Activated CD8-positive, alpha-beta memory T cell treated with anti-CD3 and anti-CD28 coated beads, Interleukin-2, amount 50 U/mL, for 24 hours (primary cell): ENCODE measurements around the gene CHST8.
"Not testable (repeated sequence)": the region's sequence is repeated elsewhere in the genome, so short reads cannot be mapped to it uniquely, and the experiment has no call there.

ENCODE experiments used
- DNase-seq: peaks from one replicate; pipeline ENCODE4 v3.0.0-alpha.2; 2020; ENCODE audit errors: extremely low read depth

The CHST8 gene

DNA sequence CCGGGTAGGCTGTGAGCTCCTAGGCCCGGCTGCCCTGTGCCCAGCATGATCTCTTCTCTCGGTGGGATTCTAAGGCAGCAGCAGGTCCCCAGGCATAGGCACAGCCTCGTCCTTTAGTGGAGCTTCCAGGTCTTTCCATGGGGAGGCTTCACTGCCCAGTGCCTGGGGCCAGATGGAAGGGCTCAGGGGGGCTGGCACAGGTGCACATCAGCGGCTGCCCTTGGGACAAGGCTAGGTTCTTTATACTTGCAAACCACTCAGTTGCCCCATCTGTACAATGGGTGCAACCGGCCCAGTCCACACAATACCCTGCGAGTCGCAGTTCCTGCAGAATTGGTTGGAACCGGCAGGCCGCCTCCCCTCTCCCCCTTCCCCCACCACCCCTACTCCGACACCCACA is 189.1 kb downstream of the CHST8 start:
- DNase-seq: no peak

DNA sequence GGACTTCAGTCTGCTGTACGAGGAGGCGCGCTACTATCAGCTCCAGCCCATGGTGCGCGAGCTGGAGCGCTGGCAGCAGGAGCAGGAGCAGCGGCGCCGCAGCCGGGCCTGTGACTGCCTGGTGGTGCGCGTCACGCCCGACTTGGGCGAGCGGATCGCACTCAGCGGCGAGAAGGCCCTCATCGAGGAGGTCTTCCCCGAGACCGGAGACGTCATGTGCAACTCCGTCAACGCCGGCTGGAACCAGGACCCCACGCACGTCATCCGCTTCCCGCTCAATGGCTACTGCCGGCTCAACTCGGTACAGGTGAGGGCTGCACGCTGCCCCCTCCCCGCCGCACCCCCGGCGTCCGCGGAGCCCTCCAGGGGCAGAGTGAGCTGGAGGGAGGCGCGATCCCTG is 189.5 kb downstream of the CHST8 start:
- DNase-seq: no peak

DNA sequence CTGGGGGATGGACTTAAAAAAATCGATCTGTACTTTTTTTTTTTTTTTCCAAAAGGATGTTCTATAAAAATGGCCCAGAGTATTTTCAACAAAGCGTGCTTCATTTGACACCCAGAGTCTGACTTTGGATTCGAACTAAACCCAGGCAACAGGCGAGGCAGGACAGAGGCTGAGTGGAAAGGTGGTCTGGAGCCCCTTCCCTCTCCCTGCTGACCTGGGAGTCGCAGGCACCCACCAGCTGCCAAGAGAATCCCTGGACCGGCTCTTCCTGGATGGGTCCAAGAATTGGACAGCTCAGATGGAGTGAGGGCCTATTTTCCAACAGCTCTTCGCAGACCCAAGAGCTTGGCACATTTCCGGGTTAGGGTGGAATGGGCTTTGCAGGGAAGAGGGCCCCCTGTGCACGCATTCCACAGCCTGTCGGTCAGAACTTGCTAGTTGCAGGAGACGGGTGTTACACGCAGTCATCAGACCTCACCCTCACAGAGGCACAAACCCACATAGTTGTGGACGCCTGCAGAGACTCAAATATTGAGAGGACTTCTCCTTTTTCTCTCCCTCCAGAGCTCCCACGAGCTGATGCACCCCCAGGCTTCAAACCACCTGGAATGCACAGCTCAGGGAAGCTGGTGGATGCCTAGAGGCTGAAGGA is 190.1 kb downstream of the CHST8 start:
- DNase-seq: no peak

DNA sequence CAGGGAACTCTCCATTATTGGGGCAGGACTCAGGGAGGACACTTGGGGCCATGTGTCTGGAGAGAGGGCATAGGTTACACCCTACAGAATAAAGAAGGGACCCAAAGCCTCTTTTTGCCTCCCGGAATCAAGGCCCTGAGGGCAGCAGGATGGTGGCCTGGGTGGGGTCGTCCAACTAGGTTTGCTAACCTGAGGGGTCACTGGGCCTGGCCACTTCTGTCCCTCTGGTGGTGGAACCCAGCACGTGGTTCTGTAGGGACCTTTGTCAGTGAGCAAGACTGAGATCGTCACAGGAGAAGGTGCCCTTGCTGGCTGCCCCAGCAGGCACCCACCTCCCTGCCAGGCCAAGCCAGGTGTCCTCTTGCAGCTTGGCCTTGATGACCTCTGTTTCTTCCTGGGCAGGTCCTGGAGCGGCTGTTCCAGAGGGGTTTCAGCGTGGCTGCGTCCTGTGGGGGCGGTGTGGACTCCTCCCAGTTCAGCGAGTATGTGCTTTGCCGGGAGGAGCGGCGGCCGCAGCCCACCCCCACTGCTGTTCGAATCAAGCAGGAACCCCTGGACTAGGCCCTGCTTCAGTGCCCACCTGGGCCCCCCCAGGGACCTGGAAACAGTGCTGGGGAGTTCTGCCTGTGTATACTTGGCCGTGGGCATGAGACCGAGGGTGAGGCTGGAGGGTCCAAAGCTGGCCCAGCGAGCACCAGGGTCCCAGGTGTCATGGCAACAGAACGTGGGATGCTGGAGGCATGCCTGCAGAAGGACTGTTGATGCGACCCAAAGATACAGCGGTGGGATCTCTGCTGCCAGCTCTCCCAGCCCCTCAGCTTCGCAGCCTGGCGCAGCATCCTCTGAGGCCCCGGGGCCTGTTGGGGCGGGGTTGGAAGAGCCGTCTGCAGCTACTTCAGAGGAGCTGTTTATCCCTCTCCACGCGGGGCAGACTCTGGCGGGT is 190.9 kb downstream of the CHST8 start:
- no peak for DNase-seq

DNA sequence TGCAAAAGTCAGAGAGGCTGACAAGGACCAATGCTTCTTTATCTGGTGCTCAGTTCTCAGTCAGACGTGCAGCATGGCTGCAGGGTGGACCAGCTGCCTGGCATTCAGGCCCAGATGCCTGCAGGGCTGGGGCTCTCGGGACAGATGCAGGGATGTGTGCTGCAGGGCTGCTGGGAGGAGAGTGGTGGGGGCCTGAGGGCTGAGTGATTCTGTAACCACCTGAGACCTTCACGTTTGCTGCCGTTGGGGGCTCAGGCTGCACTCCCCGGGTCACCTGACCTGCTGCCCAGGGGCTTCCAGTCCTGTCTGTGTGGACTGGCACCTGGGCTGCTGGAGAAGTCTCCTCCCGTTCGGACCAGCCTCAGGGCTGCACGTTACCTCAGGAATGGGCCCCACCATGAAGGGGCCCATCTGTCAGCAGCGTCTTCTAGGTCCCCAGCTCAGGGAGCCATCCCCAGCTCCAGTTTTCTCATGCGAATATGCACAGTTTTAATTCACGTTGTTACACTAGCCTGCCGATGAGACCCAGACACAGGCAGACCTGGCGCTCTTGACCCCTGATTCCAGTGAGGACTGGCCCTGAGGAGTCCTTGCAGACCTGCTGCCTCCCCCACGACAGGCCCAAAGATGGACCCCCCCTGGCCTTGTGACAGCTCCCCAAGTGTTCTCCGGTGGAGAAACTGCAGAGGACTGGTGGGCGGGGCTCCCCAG is 191.8 kb downstream of the CHST8 start:
- no peak for DNase-seq

DNA sequence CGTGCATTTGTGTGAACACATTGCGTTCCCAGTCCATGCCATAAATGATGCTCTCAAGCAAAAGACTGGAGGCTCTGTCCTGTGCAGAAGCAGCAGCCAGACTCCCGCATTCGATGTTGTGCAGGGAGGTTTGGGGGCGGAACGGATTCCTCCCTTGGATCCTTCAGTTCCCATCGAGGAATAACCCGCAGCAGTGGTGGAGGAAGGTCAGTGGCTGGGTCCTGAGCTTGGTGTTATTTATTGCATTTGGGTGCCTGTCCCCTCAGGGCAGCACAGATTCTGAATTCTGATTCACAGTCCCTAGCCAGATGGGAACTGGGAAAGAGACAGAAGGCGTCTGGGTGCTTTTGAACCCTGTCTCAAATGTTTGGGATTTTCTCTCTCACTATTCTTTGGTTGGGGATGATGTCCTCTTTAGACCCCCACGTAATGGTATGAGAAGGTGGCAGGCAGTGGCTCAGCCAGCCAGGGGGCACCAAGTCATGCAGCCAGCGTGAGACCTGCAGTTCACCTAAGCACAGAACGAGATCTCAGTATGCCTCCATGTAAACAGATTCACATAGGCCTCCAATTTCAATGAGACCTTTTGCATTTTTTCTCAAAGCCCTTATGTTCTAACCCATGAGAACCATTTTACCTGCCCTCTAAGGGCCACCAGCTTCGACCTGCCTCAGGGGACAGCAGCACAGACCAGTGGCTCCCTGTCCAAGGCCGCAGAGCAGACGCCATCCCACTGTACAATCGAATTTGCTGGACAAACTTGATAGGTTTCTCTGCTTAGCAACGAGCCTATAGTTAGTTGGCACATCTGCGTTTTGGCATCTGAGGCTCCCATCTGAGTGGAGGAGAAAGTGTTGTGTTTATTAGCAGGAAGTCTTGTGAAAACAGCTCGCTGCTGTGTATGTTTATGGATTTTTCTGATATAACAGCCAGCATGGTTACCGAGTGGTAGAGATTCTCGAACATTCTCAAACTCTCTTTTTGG is 192.7 kb downstream of the CHST8 start:
- DNase-seq: no peak

DNA sequence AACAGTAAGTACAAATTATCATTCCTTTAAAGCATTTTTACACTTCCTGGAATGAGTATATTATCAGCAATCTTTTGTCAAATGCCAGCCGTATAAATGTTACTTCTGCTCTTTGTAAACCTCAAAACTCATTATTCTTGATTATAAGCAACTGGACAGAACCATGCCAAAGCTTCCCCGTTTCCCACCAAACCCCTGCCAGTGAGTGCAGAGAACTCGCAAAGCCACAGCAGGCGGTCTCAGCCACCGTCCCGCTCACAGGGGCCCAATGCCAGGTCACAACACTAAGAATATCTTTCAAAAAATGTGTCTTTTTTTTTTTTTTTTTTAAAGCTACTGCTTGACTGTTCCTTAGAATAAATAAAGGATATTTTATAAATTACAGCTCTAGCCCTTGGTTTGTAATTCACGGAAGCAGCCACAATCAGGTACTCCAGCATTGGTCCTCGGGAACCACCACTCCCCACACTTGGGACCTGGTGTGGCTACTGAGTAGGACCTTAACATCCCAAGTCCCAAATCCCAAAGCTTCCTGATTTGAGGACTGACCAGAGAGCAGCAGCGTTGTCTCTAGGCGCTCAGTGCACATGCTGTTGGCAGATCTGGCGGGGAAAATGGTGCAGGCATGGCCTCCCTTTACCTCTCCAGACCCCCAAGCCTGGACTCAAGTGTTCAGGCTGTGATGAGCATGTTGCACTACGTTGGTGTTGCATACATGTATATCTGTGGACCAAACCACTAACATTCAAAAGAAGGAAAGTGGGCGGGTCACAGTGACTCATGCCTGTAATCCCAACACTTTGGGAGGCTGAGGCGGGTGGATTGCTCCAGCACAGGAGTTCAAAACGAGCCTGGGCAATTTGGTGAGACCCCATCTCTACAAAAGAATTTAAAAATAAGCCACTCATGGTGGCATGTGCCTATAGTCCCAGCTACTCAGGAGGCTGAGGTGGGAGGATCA is 193.9 kb downstream of the CHST8 start:
- DNase-seq: no peak

DNA sequence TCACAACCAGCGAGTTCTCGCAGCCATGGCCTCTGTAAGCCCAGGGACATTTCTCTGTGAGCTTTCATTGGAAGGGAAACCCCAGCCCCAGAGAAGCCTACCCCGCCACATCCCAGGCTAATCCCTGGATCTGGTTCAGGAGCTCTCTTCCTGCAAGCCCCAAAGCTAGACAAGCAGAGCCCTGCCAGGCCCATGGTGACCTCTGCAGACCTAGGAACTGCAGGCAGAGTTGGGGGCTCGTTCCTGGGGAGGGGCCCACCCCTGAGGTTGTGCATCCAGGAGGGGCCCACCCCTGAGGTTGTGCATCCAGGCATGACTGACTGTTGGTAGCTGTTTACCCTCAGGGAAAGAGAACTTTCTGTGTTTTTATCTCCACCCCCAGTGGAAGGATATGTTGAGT is 196.7 kb downstream of the CHST8 start:
- DNase-seq: no peak

DNA sequence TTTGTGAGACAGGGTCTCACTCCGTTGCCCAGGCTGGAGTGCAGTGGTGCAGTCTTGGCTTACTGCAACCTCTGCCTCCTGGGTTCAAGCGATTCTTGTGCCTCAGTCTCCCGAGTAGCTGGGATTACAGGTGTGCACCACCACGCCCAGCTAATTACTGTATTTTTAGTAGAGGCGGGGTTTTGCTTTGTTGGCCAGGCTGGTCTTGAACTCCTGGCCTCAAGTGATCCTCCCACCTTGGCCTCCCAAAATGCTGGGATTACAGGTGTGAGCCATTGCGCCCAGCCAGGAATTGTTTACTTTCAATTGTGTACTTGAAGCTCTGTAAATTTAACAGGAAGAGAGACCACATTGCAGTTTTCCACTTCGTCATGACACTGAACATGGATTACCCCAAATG is 197.3 kb downstream of the CHST8 start:
- DNase-seq: not testable (repeated sequence)

DNA sequence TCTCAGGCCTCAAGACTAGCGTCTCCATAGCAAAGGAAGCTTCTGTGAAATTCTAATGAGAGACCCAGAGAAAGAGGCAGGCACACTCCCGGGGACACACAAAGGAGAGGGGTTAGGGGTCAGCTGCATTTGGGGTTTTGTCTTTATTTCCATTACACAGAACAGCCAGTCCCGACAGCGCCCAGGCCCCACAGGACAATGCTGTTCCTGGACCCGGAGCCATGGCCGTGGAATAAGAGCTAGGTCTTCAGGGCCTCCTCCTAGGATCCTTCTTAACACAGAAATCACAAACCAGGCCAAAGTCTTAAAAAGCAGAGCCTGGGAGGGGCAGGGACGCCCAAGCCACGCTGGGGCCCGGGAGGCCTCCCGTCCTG is 197.7 kb downstream of the CHST8 start:
- no peak for DNase-seq

DNA sequence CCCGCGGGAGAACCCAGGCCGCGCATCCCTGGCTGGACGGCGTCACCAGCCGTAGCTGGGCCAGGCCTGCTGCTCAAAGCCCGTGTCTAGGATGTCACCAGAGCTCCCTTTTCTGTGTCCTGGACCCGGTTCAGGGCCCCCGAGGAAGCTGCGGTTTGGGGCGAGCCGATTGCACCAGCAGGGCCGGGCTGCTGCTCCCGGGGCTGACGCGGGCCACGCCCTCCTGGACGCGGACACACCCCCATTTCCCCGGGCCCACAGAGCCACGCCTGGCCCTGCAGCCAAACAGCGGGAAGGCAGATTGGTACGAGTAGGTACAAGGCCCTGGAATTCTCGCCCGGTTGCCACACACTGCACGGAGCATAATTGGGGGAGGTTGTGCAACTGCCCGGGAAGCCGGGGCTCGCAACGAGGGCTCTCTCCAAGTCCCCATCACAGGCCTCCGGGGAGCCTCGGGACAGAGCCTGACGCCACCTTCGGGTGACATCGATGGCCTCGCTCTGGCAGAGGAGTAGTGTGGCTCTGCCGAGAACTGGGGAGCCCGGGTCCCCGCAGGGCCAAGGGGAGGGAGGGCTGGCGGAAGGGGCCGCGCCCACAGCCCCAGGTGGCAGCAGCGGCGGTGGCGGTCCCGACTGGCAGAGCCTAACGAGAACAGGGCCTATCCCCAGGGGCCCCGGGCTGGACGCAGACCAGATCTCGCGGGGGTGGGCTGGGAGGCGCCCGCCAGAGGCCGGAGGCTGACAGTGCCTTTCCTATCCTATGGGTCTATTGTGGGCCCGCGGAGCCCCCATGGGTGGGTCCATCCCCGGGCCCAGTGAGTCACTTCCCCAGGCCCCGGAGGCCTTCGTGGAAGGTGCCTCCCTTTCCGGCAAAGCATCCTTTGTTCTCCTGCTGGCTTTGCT is 198.4 kb downstream of the CHST8 start:
- no peak for DNase-seq

DNA sequence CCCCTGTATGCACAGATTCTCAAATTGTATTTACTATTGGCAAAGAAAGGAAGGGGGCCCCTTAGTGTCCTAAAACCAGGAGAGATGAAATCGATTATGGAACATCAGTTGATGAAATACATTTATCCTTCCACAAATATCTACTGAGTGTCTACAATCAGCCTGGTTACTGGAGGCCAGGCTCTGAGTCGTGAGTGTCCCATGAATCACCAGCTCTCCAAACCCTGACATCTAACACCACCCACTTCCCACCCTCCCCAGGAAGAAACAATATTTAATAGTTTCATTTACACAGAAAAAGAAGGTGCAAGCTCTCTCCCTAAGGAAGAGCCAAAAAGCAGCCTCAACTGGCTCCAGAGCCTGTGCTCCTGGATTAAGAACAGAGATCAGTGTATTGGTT is 200.1 kb downstream of the CHST8 start:
- no peak for DNase-seq
